Mesenchymal stem cell (in vitro differentiated cells and primary cell): ENCODE results near the gene HSP90AA1.
A peak's percentile ranks its signal among the peaks of the same experiment; 100 is the strongest.

Source experiments
- DNase-seq: peaks from one replicate; pipeline ENCODE4 v3.0.0-alpha.2; 2013
- H2AFZ ChIP-seq: one replicate; pipeline ENCODE4 v1.6.1; 2013; ENCODE audit warnings: low read depth, mild to moderate bottlenecking, control low read depth, inconsistent platforms, low read length, moderate library complexity
- H2AK5ac ChIP-seq: 2 replicates; pipeline ENCODE4 v1.6.1; 2013; ENCODE audit warnings: low read length, moderate library complexity, mild to moderate bottlenecking, inconsistent platforms; ENCODE audit not compliant: severe bottlenecking
- H2BK120ac ChIP-seq: one replicate; pipeline ENCODE4 v1.6.1; 2013; ENCODE audit warnings: low read depth, mild to moderate bottlenecking, inconsistent platforms, low read length, moderate library complexity
- H2BK12ac ChIP-seq, 2 experiments: one replicate each; pipeline ENCODE4 v1.6.1; 2013; ENCODE audit warnings: inconsistent platforms in 2 of 2, low read length in 2 of 2, mild to moderate bottlenecking in 2 of 2, moderate library complexity in 2 of 2, control low read depth in 1 of 2
- H2BK15ac ChIP-seq: one replicate; pipeline ENCODE4 v1.6.1; 2013; ENCODE audit warnings: mild to moderate bottlenecking, low read depth, inconsistent platforms; ENCODE audit not compliant: poor library complexity, severe bottlenecking
- H2BK5ac ChIP-seq: 2 replicates; pipeline ENCODE4 v1.6.1; 2013; ENCODE audit warnings: low read depth, mild to moderate bottlenecking, low read length, control low read depth, inconsistent platforms; ENCODE audit not compliant: poor library complexity, severe bottlenecking
- H3K14ac ChIP-seq, 2 experiments: one replicate each; pipeline ENCODE4 v1.6.1; 2013; ENCODE audit warnings: inconsistent platforms in 2 of 2, low read length in 2 of 2, control low read depth in 1 of 2, mild to moderate bottlenecking in 1 of 2, moderate library complexity in 1 of 2
- H3K18ac ChIP-seq, 2 experiments: one replicate each; pipeline ENCODE4 v1.6.1; 2013; ENCODE audit warnings: inconsistent platforms in 2 of 2, low read length in 2 of 2, control low read depth in 1 of 2, low read depth in 1 of 2, mild to moderate bottlenecking in 1 of 2
- H3K23ac ChIP-seq, 2 experiments: one replicate each; pipeline ENCODE4 v1.6.1; 2013; ENCODE audit warnings: inconsistent platforms in 2 of 2, low read length in 2 of 2, mild to moderate bottlenecking in 2 of 2, moderate library complexity in 2 of 2, control low read depth in 1 of 2
- H3K27ac ChIP-seq: 2 replicates; pipeline ENCODE4 v1.5.1; 2013; ENCODE audit warnings: mild to moderate bottlenecking, moderate library complexity, low read length, control low read depth, inconsistent platforms; ENCODE audit not compliant: poor library complexity, severe bottlenecking
- H3K27me3 ChIP-seq, 2 experiments: 2 replicates each; pipeline versions ENCODE4 v1.6.1 to v1.7.0; 2013; ENCODE audit warnings: low read length in 2 of 2, mild to moderate bottlenecking in 2 of 2, moderate library complexity in 2 of 2, control low read depth in 1 of 2, inconsistent platforms in 1 of 2; ENCODE audit not compliant: control insufficient read depth in 1 of 2, insufficient read depth in 1 of 2
- H3K36me3 ChIP-seq, 2 experiments: 2 replicates each; pipeline versions ENCODE4 v1.6.1 to v1.7.0; 2013; ENCODE audit warnings: low read length in 2 of 2, control low read depth in 1 of 2, inconsistent platforms in 1 of 2, low read depth in 1 of 2, mild to moderate bottlenecking in 1 of 2; ENCODE audit not compliant: insufficient read depth in 2 of 2, control insufficient read depth in 1 of 2
- H3K4ac ChIP-seq, 2 experiments: one replicate each; pipeline ENCODE4 v1.6.1; 2013; ENCODE audit warnings: inconsistent platforms in 2 of 2, low read length in 2 of 2, mild to moderate bottlenecking in 2 of 2, moderate library complexity in 2 of 2, control low read depth in 1 of 2, low read depth in 1 of 2
- H3K4me1 ChIP-seq: 2 replicates; pipeline ENCODE4 v1.6.1; 2013; ENCODE audit warnings: low read depth, low read length, control low read depth; ENCODE audit not compliant: control insufficient read depth, insufficient read depth
- H3K4me2 ChIP-seq: 2 replicates; pipeline ENCODE4 v1.6.1; 2013; ENCODE audit warnings: low read length, mild to moderate bottlenecking, inconsistent platforms; ENCODE audit not compliant: poor library complexity, severe bottlenecking
- H3K4me3 ChIP-seq, 2 experiments: 2 replicates each; pipeline versions ENCODE4 v1.5.1 to v1.7.0; 2013; ENCODE audit warnings: low read length in 2 of 2, mild to moderate bottlenecking in 2 of 2, control low read depth in 1 of 2, low read depth in 1 of 2; ENCODE audit not compliant: insufficient read depth in 1 of 2
- H3K79me1 ChIP-seq: replicated peaks from 2 replicates; pipeline ENCODE4 v1.6.1; 2013; ENCODE audit warnings: mild to moderate bottlenecking, control low read depth, low read length, inconsistent platforms; ENCODE audit not compliant: poor library complexity, severe bottlenecking
- H3K9ac ChIP-seq: 2 replicates; pipeline ENCODE4 v1.7.0; 2013; ENCODE audit warnings: mild to moderate bottlenecking, low read length, moderate library complexity
- H3K9me3 ChIP-seq: 2 replicates; pipeline ENCODE4 v1.7.0; 2013; ENCODE audit warnings: mild to moderate bottlenecking, low read length; ENCODE audit not compliant: control insufficient read depth
- H4K8ac ChIP-seq: one replicate; pipeline ENCODE4 v1.6.1; 2013; ENCODE audit warnings: inconsistent platforms, mild to moderate bottlenecking, low read length, moderate library complexity
- H4K91ac ChIP-seq: one replicate; pipeline ENCODE4 v1.6.1; 2013; ENCODE audit warnings: mild to moderate bottlenecking, low read length, inconsistent platforms
- WGBS: methylation state at CpG from one replicate; pipeline ENCODE4 v1.1.7; 2013; ENCODE audit warnings: mixed read lengths; 5-methylcytosine and 5-hydroxymethylcytosine counted together

HSP90AA1 gene

GRCh38 chr14:102094101-102094500, 7.3 kb upstream of the HSP90AA1 start:
- 75% methylated on average over 7 of the region's 7 CpGs for WGBS
- no peak overlapping the region for H2BK120ac ChIP-seq
- no peak overlapping the region for H2BK15ac ChIP-seq
- no peaks in the 10 kb centered on the region for H3K79me1 ChIP-seq
- no peak overlapping the region for H2BK5ac ChIP-seq
- no peak overlapping the region for H3K23ac ChIP-seq
- no peak overlapping the region for H3K14ac ChIP-seq
- H3K27me3 ChIP-seq: no peaks in the 10 kb centered on the region
- H4K91ac ChIP-seq: no peak overlapping the region
- no peak overlapping the region for H3K4ac ChIP-seq
- H4K8ac ChIP-seq: no peak overlapping the region
- peaks cover 20% of the 10 kb centered on the region for H3K4me1 ChIP-seq
- no peak overlapping the region for H2AK5ac ChIP-seq
- H2BK12ac ChIP-seq: no peak overlapping the region
- no peak overlapping the region for H3K9ac ChIP-seq
- H3K27ac ChIP-seq: no peak overlapping the region
- no peak overlapping the region for H3K18ac ChIP-seq
- no peak for DNase-seq
- H3K4me2 ChIP-seq: no peak overlapping the region
- H3K4me3 ChIP-seq: no peak overlapping the region
- no peak overlapping the region for H2AFZ ChIP-seq
- no peaks in the 10 kb centered on the region for H3K9me3 ChIP-seq
- peaks cover 0 to 8% of the 10 kb centered on the region in 2 experiments for H3K36me3 ChIP-seq

GRCh38 chr14:102092806-102093205, 6.0 kb upstream of the HSP90AA1 start:
- Histone ChIP-seq H4K8ac (no peak overlapping the region), H3K79me1 (peaks cover 9% of the 10 kb centered on the region), H3K23ac (no peak overlapping the region), H2AFZ (no peak overlapping the region), H3K14ac (no peak overlapping the region), H2BK12ac (no peak overlapping the region), H2BK15ac (no peak overlapping the region), H2BK5ac (no peak overlapping the region), H3K4me1 (peaks cover 28% of the 10 kb centered on the region), H3K4me2 (no peak overlapping the region), H3K4me3 (no peak overlapping the region), H3K9ac (no peak overlapping the region), H3K9me3 (no peaks in the 10 kb centered on the region), H3K27ac (no peak overlapping the region), H2BK120ac (no peak overlapping the region), H2AK5ac (no peak overlapping the region), H3K36me3 (peaks cover 0 to 10% of the 10 kb centered on the region in 2 experiments), H3K4ac (no peak overlapping the region), H3K27me3 (no peaks in the 10 kb centered on the region), H3K18ac (no peak overlapping the region), H4K91ac (no peak overlapping the region)
- 98% methylated on average over 8 of the region's 10 CpGs for WGBS
- no peak for DNase-seq

- Histone ChIP-seq H3K27me3 (no peaks in the 10 kb centered on the region), H3K79me1 (peaks cover 9% of the 10 kb centered on the region), H2BK12ac (no peak overlapping the region), H3K4me2 (no peak overlapping the region), H3K18ac (no peak overlapping the region), H3K27ac (no peak overlapping the region), H2AK5ac (no peak overlapping the region), H4K8ac (no peak overlapping the region), H3K23ac (no peak overlapping the region), H2BK120ac (no peak overlapping the region), H3K4me3 (no peak overlapping the region), H4K91ac (no peak overlapping the region), H2BK5ac (no peak overlapping the region), H3K4ac (no peak overlapping the region), H2BK15ac (no peak overlapping the region), H2AFZ (no peak overlapping the region), H3K14ac (no peak overlapping the region), H3K9me3 (no peaks in the 10 kb centered on the region), H3K9ac (no peak overlapping the region), H3K4me1 (peaks cover 18% of the 10 kb centered on the region), H3K36me3 (peaks cover 3 to 10% of the 10 kb centered on the region in 2 experiments)
- WGBS: 93% methylated on average over 3 of the region's 3 CpGs
- no peak for DNase-seq
These were observed 3.9 kb upstream of the HSP90AA1 start for GRCh38 chr14:102090713-102091112.

GRCh38 chr14:102089621-102090343, 2.9 kb upstream of the HSP90AA1 start:
- H2AFZ ChIP-seq: no peak overlapping the region
- no peak overlapping the region for H3K27ac ChIP-seq
- no peak overlapping the region for H2BK12ac ChIP-seq
- no peaks in the 10 kb centered on the region for H3K27me3 ChIP-seq
- H2BK120ac ChIP-seq: no peak overlapping the region
- H2AK5ac ChIP-seq: peak overlapping the region; percentile 36
- no peak overlapping the region for H3K23ac ChIP-seq
- H3K4ac ChIP-seq: no peak overlapping the region
- no peak overlapping the region for H3K14ac ChIP-seq
- no peak overlapping the region for H3K18ac ChIP-seq
- H3K4me3 ChIP-seq: no peak overlapping the region
- H4K8ac ChIP-seq: no peak overlapping the region
- no peak for DNase-seq
- H3K36me3 ChIP-seq: peaks cover 12 to 14% of the 10 kb centered on the region in 2 experiments
- no peaks in the 10 kb centered on the region for H3K9me3 ChIP-seq
- 94% methylated on average over 11 of the region's 11 CpGs for WGBS
- no peak overlapping the region for H2BK15ac ChIP-seq
- no peak overlapping the region for H3K4me2 ChIP-seq
- H4K91ac ChIP-seq: peak overlapping the region; percentile 47
- no peak overlapping the region for H3K9ac ChIP-seq
- H3K4me1 ChIP-seq: peaks cover 15% of the 10 kb centered on the region
- peaks cover 9% of the 10 kb centered on the region for H3K79me1 ChIP-seq
- H2BK5ac ChIP-seq: no peak overlapping the region
